ENCODE data around the gene UBE2C. TPM values are rescaled to one million over a fixed set of nuclear protein-coding genes. Genes with fewer than 3 reads are reported as not detected.
"Not testable (repeated sequence)": the region's sequence is repeated elsewhere in the genome, so short reads cannot be mapped to it uniquely, and the experiment has no call there.

UBE2C gene
- total and polyA plus RNA-seq, 2 donors (not counting 1 experiment from before 2014, with no cell fraction given), result 0.54 to 2.4 TPM

- H3K27ac Mint-ChIP-seq; H3K79me2 ChIP-seq (ENCODE audit: control insufficient read depth, insufficient read depth, low read length); ATAC-seq (ENCODE audit: low read depth); H3K27me3 Mint-ChIP-seq; DNase-seq; H2AFZ ChIP-seq (ENCODE audit: insufficient read depth, low read depth, low read length, poor library complexity, severe bottlenecking); H3K9ac ChIP-seq (ENCODE audit: low read length); H3K9me3 Mint-ChIP-seq (ENCODE audit: insufficient read depth); H3K27me3 ChIP-seq (replicated peaks in 1 of 4; ENCODE audit: control extremely low read depth in 1 of 4, control insufficient read depth in 3 of 4, insufficient read depth in 4 of 4, low read length in 3 of 4); H4K20me1 ChIP-seq (ENCODE audit: control insufficient read depth, insufficient read depth, low read length, poor library complexity, severe bottlenecking); H3K4me2 ChIP-seq (replicated peaks; ENCODE audit: low read depth, low read length, poor library complexity, severe bottlenecking); H3K27ac ChIP-seq (ENCODE audit: low read length in 2 of 2); POLR2A ChIA-PET; H3K4me3 ChIP-seq (ENCODE audit: control extremely low read depth in 1 of 5, extremely low read depth in 1 of 5, insufficient read depth in 1 of 5, low read depth in 2 of 5, low read length in 4 of 5); H3K9me3 ChIP-seq (ENCODE audit: control extremely low read depth in 1 of 3, control insufficient read depth in 2 of 3, insufficient read depth in 1 of 3, low read length in 2 of 3); H3K4me3 Mint-ChIP-seq: not testable (repeated sequence)
- H3K4me1 ChIP-seq (ENCODE audit: control insufficient read depth in 2 of 2, insufficient read depth in 2 of 2, low read length in 2 of 2), result peaks cover 8 to 15% of the 10 kb centered on the region in 2 donors
- CTCF ChIA-PET, result interaction anchor here (1.5 kb wide), 1 partner anchor 26 kb away, joined by 4 read pairs; no protein-coding TSS in a partner anchor
- no CpG with 5 or more reads among the region's 1 CpG for WGBS (ENCODE audit: insufficient coverage)
- H3K4me1 Mint-ChIP-seq, result peaks cover 15% of the 10 kb centered on the region
- intact Hi-C loops (cut with micrococcal nuclease), result loop anchor here (10.0 kb wide), 2 partner anchors 317 to 887 kb away; partner anchors contain the start of genes CD40 and TP53RK
- H3K36me3 ChIP-seq (replicated peaks in 1 of 2; ENCODE audit: control extremely low read depth in 1 of 2, control insufficient read depth in 1 of 2, extremely low read depth in 1 of 2, insufficient read depth in 2 of 2, low read length in 1 of 2), result peaks cover 0 to 47% of the 10 kb centered on the region in 2 experiments
These were observed 14.9 kb upstream of the UBE2C start for GRCh38 chr20:45797510-45797909.

GRCh38 chr20:45797955-45798354 lies 14.5 kb upstream of the UBE2C start:
- H3K79me2 ChIP-seq (ENCODE audit: control insufficient read depth, insufficient read depth, low read length); H3K4me3 ChIP-seq (ENCODE audit: control extremely low read depth in 1 of 5, extremely low read depth in 1 of 5, insufficient read depth in 1 of 5, low read depth in 2 of 5, low read length in 4 of 5); H3K27me3 Mint-ChIP-seq; H3K9ac ChIP-seq (ENCODE audit: low read length); H3K4me2 ChIP-seq (replicated peaks; ENCODE audit: low read depth, low read length, poor library complexity, severe bottlenecking); DNase-seq; H3K27me3 ChIP-seq (replicated peaks in 1 of 4; ENCODE audit: control extremely low read depth in 1 of 4, control insufficient read depth in 3 of 4, insufficient read depth in 4 of 4, low read length in 3 of 4); ATAC-seq (ENCODE audit: low read depth); H3K9me3 Mint-ChIP-seq (ENCODE audit: insufficient read depth); H2AFZ ChIP-seq (ENCODE audit: insufficient read depth, low read depth, low read length, poor library complexity, severe bottlenecking); H3K27ac ChIP-seq (ENCODE audit: low read length in 2 of 2); H3K4me3 Mint-ChIP-seq; H3K27ac Mint-ChIP-seq; H3K9me3 ChIP-seq (ENCODE audit: control extremely low read depth in 1 of 3, control insufficient read depth in 2 of 3, insufficient read depth in 1 of 3, low read length in 2 of 3); H4K20me1 ChIP-seq (ENCODE audit: control insufficient read depth, insufficient read depth, low read length, poor library complexity, severe bottlenecking): not testable (repeated sequence)
- Histone ChIP-seq H3K4me1 (ENCODE audit: control insufficient read depth in 2 of 2, insufficient read depth in 2 of 2, low read length in 2 of 2) (peaks cover 4 to 10% of the 10 kb centered on the region in 2 donors), H3K36me3 (replicated peaks in 1 of 2; ENCODE audit: control extremely low read depth in 1 of 2, control insufficient read depth in 1 of 2, extremely low read depth in 1 of 2, insufficient read depth in 2 of 2, low read length in 1 of 2) (peaks cover 0 to 52% of the 10 kb centered on the region in 2 experiments)
- 93% methylated on average over 2 of the region's 3 CpGs for WGBS (ENCODE audit: insufficient coverage)
- CTCF ChIA-PET, result interaction anchor here (1.1 to 3.1 kb wide), 4 partner anchors 27 to 189 kb away, joined by 3 to 57 read pairs (median 6); no protein-coding TSS in a partner anchor
- intact Hi-C loops (cut with micrococcal nuclease), result loop anchor here (2.0 to 10.0 kb wide), 3 partner anchors 93 to 887 kb away; partner anchors contain the start of genes CD40, CTSA, NEURL2 and TP53RK
- POLR2A ChIA-PET, result interaction anchor here (1.0 kb wide), 1 partner anchor 137 kb away, joined by 3 read pairs; no protein-coding TSS in a partner anchor
- H3K4me1 Mint-ChIP-seq, result peaks cover 11% of the 10 kb centered on the region
